Measurements from ENCODE around the gene MFF.

- TF ChIP-seq, protein P1, sequence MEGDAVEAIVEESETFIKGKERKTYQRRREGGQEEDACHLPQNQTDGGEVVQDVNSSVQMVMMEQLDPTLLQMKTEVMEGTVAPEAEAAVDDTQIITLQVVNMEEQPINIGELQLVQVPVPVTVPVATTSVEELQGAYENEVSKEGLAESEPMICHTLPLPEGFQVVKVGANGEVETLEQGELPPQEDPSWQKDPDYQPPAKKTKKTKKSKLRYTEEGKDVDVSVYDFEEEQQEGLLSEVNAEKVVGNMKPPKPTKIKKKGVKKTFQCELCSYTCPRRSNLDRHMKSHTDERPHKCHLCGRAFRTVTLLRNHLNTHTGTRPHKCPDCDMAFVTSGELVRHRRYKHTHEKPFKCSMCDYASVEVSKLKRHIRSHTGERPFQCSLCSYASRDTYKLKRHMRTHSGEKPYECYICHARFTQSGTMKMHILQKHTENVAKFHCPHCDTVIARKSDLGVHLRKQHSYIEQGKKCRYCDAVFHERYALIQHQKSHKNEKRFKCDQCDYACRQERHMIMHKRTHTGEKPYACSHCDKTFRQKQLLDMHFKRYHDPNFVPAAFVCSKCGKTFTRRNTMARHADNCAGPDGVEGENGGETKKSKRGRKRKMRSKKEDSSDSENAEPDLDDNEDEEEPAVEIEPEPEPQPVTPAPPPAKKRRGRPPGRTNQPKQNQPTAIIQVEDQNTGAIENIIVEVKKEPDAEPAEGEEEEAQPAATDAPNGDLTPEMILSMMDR (IDR thresholded peaks at IDR 0.05), result no peak
- TF ChIP-seq POLR2A (IDR thresholded peaks at IDR 0.05) (no peak), EP300 (IDR thresholded peaks at IDR 0.05) (no peak)
Measured at GRCh38 chr2:227324642-227324994, 433 bp upstream of the MFF start.
